ENCODE measurements around the gene WDCP. TPM values are rescaled to one million over a fixed set of nuclear protein-coding genes. Genes with fewer than 3 reads are reported as not detected.

WDCP gene
- total RNA-seq, 3 donors from 2014 or later: 3.4 to 8.3 (median 7.2) TPM

DNA sequence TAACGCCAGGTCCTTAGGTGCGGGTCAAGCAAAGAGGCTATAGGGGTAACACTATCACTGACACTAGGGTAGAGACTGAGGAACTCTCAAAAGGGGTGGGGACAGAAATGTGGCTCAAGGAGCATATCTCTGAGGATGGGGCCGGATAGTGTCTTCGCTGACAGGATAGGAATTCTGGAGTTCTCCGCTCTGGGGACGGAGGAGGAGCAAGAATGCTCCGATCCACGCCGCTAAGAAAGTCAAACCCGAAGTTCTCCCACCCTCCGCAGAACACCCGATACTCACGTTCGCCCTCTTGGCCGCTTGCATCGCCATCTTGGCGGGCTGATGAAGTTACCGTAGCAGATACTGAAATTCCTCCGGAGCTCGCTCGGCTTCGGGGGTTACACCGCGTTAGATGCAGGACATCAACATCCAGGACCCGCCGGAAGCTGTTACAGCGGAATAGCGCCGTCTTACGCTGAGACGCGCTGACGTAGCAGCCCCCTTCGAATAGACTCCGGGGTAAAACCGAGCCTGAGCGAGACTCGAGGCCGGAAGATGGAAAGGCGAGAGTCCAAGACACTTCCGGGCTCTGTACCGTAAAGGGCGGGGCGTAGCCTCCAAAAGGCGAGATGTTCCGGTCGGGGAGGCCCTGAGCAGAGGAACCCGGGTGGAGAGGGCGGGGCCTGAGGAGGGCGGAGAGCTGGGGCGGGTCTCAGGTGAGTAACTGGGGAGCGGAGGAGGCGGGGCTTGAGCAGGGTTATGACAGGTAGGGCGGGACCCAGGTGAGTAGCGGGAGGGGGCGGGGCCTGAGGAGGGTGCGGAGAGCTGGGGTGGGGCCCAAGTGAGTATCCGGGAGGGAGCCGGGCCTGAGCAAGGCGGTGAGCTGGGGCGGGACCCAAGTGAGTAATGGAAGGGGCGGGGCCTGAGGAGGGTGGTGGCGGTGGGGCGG, 29.0 kb upstream of the WDCP start, which contains the start of gene SF3B6:
SF3B6 (minus strand) TSS at position 412 of the 934 bp plus-strand sequence; CDS start at position 315, 97 bp downstream.
- no peaks in the 10 kb centered on the region for H3K4me1 ChIP-seq
- peak within 1 kb of the TSS; percentile 97 to 99 for H3K27ac ChIP-seq
- intact Hi-C loops (cut with DNase I; ENCODE audit: low total_unique reads): no loop called here
- peak; percentile 100 for DNase-seq (ENCODE audit: low spot score in 2 of 2)
- H3K27me3 ChIP-seq: no peaks in the 10 kb centered on the region
- H3K4me3 ChIP-seq: peak within 1 kb of the TSS; percentile 74 to 90 (median 89)
- H3K36me3 ChIP-seq: no peaks in the 10 kb centered on the region
- TF ChIP-seq, protein P1, sequence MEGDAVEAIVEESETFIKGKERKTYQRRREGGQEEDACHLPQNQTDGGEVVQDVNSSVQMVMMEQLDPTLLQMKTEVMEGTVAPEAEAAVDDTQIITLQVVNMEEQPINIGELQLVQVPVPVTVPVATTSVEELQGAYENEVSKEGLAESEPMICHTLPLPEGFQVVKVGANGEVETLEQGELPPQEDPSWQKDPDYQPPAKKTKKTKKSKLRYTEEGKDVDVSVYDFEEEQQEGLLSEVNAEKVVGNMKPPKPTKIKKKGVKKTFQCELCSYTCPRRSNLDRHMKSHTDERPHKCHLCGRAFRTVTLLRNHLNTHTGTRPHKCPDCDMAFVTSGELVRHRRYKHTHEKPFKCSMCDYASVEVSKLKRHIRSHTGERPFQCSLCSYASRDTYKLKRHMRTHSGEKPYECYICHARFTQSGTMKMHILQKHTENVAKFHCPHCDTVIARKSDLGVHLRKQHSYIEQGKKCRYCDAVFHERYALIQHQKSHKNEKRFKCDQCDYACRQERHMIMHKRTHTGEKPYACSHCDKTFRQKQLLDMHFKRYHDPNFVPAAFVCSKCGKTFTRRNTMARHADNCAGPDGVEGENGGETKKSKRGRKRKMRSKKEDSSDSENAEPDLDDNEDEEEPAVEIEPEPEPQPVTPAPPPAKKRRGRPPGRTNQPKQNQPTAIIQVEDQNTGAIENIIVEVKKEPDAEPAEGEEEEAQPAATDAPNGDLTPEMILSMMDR (IDR thresholded peaks at IDR 0.05): no peak
- TF ChIP-seq POLR2A (IDR thresholded peaks at IDR 0.05) (peak; percentile 78), POLR2AphosphoS5 (IDR thresholded peaks at IDR 0.05) (peak; percentile 94 to 98 (median 95))
- no peaks in the 10 kb centered on the region for H3K9me3 ChIP-seq

DNA sequence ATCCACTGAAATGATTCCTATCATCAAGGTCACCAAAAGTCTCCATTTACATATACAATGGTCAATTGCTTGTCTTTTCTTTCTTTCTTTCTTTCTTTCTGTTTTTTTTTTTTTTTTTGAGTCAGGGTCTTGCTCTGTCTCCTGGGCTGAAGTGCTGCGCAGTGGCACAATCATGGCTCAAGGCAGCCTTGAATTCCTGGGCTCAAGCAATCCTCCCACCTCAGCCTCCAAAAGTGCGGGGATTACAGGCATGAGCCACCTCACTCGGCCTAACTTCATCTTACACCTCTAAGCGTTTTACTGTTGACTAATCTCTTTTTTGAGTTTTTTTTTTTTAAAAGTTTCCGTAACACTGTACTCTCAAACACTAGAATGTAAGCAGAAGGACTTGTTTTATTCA, 28.1 kb upstream of the WDCP start:
- H3K4me1 ChIP-seq: no peaks in the 10 kb centered on the region
- H3K27me3 ChIP-seq: no peaks in the 10 kb centered on the region
- intact Hi-C loops (cut with DNase I; ENCODE audit: low total_unique reads): no loop called here
- peak overlapping the region; percentile 74 to 90 (median 89) for H3K4me3 ChIP-seq
- H3K36me3 ChIP-seq: no peaks in the 10 kb centered on the region
- H3K9me3 ChIP-seq: no peaks in the 10 kb centered on the region
- no peak for DNase-seq (ENCODE audit: low spot score in 2 of 2)
- TF ChIP-seq, protein P1 (IDR thresholded peaks at IDR 0.05): no peak
- TF ChIP-seq POLR2AphosphoS5 (IDR thresholded peaks at IDR 0.05) (no peak), POLR2A (IDR thresholded peaks at IDR 0.05) (no peak)
- H3K27ac ChIP-seq: peak overlapping the region in 1 of 2 donors; percentile 97

DNA sequence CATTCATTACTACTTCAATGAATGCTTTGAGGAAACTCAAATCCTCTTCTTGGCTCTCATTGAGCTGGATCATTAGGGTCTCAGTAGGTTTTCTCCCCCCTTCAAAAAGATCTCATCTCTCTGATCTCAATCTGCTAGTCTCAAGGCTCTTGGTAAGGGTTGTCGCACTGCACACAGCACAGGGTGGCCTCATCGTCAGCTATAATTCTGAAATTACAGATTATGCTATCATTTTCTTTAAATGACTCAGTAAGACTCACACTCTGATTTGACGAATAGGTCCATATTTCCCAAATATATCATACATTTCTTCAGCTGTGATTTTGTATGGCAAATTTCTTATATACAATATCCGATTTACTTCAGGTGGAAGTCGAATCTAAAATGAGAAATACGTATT, 26.6 kb upstream of the WDCP start:
- H3K36me3 ChIP-seq: no peaks in the 10 kb centered on the region
- no peak for DNase-seq (ENCODE audit: low spot score in 2 of 2)
- no peaks in the 10 kb centered on the region for H3K27me3 ChIP-seq
- H3K4me1 ChIP-seq: no peaks in the 10 kb centered on the region
- intact Hi-C loops (cut with DNase I; ENCODE audit: low total_unique reads): no loop called here
- no peaks in the 10 kb centered on the region for H3K9me3 ChIP-seq
- TF ChIP-seq, protein P1 (IDR thresholded peaks at IDR 0.05): no peak
- no peak for TF ChIP-seq POLR2AphosphoS5 (IDR thresholded peaks at IDR 0.05)
- no peak for TF ChIP-seq POLR2A (IDR thresholded peaks at IDR 0.05)
- no peak overlapping the region for H3K4me3 ChIP-seq
- H3K27ac ChIP-seq: no peak overlapping the region

DNA sequence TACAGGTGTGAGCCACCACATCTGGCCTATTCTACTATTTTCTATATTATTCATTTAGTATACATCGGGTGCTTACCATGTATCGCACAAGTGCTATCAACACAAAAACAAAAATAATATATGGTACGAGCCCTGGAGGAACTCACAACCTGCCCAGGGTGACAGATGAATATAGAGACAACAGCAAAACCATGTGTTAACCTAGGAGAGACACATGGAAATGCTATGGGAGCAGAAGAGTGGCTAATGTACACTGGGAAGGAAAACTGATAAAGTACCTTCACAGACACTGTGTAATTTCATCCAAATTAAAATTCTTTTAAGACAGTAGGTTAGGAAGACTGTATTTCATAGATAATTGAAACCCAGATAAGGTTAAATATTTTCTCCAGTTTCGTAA, 25.1 kb upstream of the WDCP start:
- H3K4me1 ChIP-seq: no peaks in the 10 kb centered on the region
- no peak for DNase-seq (ENCODE audit: low spot score in 2 of 2)
- intact Hi-C loops (cut with DNase I; ENCODE audit: low total_unique reads): no loop called here
- TF ChIP-seq, protein P1 (IDR thresholded peaks at IDR 0.05): no peak
- TF ChIP-seq POLR2AphosphoS5 (IDR thresholded peaks at IDR 0.05) (no peak), POLR2A (IDR thresholded peaks at IDR 0.05) (no peak)
- H3K27ac ChIP-seq: no peak overlapping the region
- no peaks in the 10 kb centered on the region for H3K36me3 ChIP-seq
- no peak overlapping the region for H3K4me3 ChIP-seq
- H3K9me3 ChIP-seq: no peaks in the 10 kb centered on the region
- H3K27me3 ChIP-seq: no peaks in the 10 kb centered on the region

DNA sequence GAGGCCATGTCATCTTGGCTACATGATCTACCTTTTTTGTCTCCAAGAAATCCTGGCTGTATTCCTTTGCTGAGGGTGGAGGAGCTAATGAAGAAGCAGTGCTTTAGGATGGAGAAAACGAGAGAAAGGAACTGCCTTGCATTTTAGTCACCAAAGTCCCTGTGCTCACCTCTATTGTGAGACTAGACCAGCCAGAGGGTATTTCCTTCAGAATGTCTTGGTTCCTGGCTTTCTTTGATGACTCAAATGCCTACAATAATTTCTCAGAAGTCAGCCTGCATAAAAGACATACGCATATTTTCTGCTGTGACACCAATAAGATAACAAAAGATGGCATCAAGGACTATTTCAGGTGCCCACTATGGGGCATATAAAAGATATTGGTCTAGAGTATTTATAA, 18.1 kb upstream of the WDCP start:
- H3K27ac ChIP-seq: no peak overlapping the region
- no peaks in the 10 kb centered on the region for H3K36me3 ChIP-seq
- no peak for TF ChIP-seq POLR2A (IDR thresholded peaks at IDR 0.05)
- TF ChIP-seq POLR2AphosphoS5 (IDR thresholded peaks at IDR 0.05): no peak
- TF ChIP-seq, protein P1 (IDR thresholded peaks at IDR 0.05): no peak
- H3K27me3 ChIP-seq: no peaks in the 10 kb centered on the region
- no peak for DNase-seq (ENCODE audit: low spot score in 2 of 2)
- intact Hi-C loops (cut with DNase I; ENCODE audit: low total_unique reads): no loop called here
- H3K9me3 ChIP-seq: no peaks in the 10 kb centered on the region
- H3K4me1 ChIP-seq: no peaks in the 10 kb centered on the region
- no peak overlapping the region for H3K4me3 ChIP-seq

Measured in breast epithelium (tissue), 4 donors.